Testis (tissue), 2 donors: ENCODE results near the gene ZNF248.

Experiments used
- POLR2A ChIP-seq: fragments of 450-650 bp; IDR thresholded peaks from one replicate; pipeline ENCODE4 v1.6.1; 2017; ENCODE audit warnings: antibody characterized with exemption, mild to moderate bottlenecking, moderate library complexity
- TF ChIP-seq, protein P1 (sequence below), 3 experiments: fragments of 450-650 bp in 2 of 3; fragments of 200-600 bp in 1 of 3; sonication (generic) in 1 of 3; IDR thresholded peaks; one replicate each; pipeline ENCODE4 v1.5.1; 2016 to 2019; ENCODE audit warnings: antibody characterized with exemption in 3 of 3, mild to moderate bottlenecking in 2 of 3, moderate library complexity in 1 of 3

GRCh38 chr10:37855636-37856035 is 1.8 kb downstream of the ZNF248 start:
- TF ChIP-seq, protein P1, sequence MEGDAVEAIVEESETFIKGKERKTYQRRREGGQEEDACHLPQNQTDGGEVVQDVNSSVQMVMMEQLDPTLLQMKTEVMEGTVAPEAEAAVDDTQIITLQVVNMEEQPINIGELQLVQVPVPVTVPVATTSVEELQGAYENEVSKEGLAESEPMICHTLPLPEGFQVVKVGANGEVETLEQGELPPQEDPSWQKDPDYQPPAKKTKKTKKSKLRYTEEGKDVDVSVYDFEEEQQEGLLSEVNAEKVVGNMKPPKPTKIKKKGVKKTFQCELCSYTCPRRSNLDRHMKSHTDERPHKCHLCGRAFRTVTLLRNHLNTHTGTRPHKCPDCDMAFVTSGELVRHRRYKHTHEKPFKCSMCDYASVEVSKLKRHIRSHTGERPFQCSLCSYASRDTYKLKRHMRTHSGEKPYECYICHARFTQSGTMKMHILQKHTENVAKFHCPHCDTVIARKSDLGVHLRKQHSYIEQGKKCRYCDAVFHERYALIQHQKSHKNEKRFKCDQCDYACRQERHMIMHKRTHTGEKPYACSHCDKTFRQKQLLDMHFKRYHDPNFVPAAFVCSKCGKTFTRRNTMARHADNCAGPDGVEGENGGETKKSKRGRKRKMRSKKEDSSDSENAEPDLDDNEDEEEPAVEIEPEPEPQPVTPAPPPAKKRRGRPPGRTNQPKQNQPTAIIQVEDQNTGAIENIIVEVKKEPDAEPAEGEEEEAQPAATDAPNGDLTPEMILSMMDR (IDR thresholded peaks at IDR 0.05): no peak
- TF ChIP-seq POLR2A: no peak
